Hematopoietic multipotent progenitor cell treated with erythropoietin and hydrocortisone succinate and interleukin-3 and kit ligand, for 6 days (in vitro differentiated cells): ENCODE measurements around the gene TRERF1.

ENCODE experiments used
- DNase-seq: peaks from one replicate; pipeline ENCODE4 v3.0.0-alpha.2; 2015

The TRERF1 gene

GRCh38 chr6:42176981-42177380 is 274.7 kb downstream of the TRERF1 start:
- DNase-seq: no peak

- DNase-seq: no peak
These were observed 275.9 kb downstream of the TRERF1 start for GRCh38 chr6:42175860-42176259.
